ENCODE data around the gene MYBPC2. TPM values are rescaled to one million over a fixed set of nuclear protein-coding genes. Genes with fewer than 3 reads are reported as not detected.

MYBPC2 gene
- polyA plus RNA-seq, 1 of the 3 experiments (the other 2 are of a cell fraction), result not detected

- ChIA-PET CTCF (interaction anchor here (1.2 to 1.7 kb wide), 2 partner anchors 14 to 15 kb away, joined by 3 to 5 read pairs; no protein-coding TSS in a partner anchor), POLR2A (no interaction called here)
- H3K4me3 ChIP-seq (ENCODE audit: low read depth in 2 of 2, low read length in 1 of 2), result no peak overlapping the region
Measured at GRCh38 chr19:50428772-50429463, 3.8 kb upstream of the MYBPC2 start.

More at GRCh38 chr19:50428772-50429463, 3.8 kb upstream of the MYBPC2 start:
- peaks cover 19% of the 10 kb centered on the region for H3K27me3 ChIP-seq (ENCODE audit: insufficient read depth)
- TF ChIP-seq, protein P1, sequence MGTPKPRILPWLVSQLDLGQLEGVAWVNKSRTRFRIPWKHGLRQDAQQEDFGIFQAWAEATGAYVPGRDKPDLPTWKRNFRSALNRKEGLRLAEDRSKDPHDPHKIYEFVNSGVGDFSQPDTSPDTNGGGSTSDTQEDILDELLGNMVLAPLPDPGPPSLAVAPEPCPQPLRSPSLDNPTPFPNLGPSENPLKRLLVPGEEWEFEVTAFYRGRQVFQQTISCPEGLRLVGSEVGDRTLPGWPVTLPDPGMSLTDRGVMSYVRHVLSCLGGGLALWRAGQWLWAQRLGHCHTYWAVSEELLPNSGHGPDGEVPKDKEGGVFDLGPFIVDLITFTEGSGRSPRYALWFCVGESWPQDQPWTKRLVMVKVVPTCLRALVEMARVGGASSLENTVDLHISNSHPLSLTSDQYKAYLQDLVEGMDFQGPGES (IDR thresholded peaks at IDR 0.05; ENCODE audit: low read depth, low read length), result no peak
- TF ChIP-seq NFIC (IDR thresholded peaks at IDR 0.05; ENCODE audit: borderline replicate concordance) (no peak), FOSL2 (IDR thresholded peaks at IDR 0.05; ENCODE audit: borderline replicate concordance, low read depth) (no peak), ELF1 (IDR thresholded peaks at IDR 0.05) (no peak), GABPA (IDR thresholded peaks at IDR 0.05; ENCODE audit: low read depth) (no peak), EZH2phosphoT487 (IDR thresholded peaks at IDR 0.05; ENCODE audit: borderline replicate concordance, low read depth) (no peak), FOXJ3 (CRISPR knock-in tag; IDR thresholded peaks at IDR 0.05) (no peak), TEAD4 (IDR thresholded peaks at IDR 0.05; ENCODE audit: borderline replicate concordance, insufficient read depth) (no peak), TAF1 (IDR thresholded peaks at IDR 0.05; ENCODE audit: borderline replicate concordance, low read depth, low read length) (no peak), USF1 (IDR thresholded peaks at IDR 0.05; ENCODE audit: borderline replicate concordance, low read depth) (no peak), PBX3 (IDR thresholded peaks at IDR 0.05) (no peak), CTCF (IDR thresholded peaks at IDR 0.05) (no peak), CHD2 (IDR thresholded peaks at IDR 0.05; ENCODE audit: low read length, partially characterized antibody) (no peak), RXRA (IDR thresholded peaks at IDR 0.05; ENCODE audit: borderline replicate concordance, low read depth) (no peak), ZBTB33 (IDR thresholded peaks at IDR 0.05; ENCODE audit: borderline replicate concordance, low read depth) (no peak), RFX5 (IDR thresholded peaks at IDR 0.05; ENCODE audit: low read length) (no peak), EP300 (IDR thresholded peaks at IDR 0.05; ENCODE audit: borderline replicate concordance in 1 of 2, low read depth in 1 of 2, low read length in 1 of 2) (no peak), MXI1 (IDR thresholded peaks at IDR 0.05; ENCODE audit: low read depth, low read length) (no peak), YY1 (IDR thresholded peaks at IDR 0.05; ENCODE audit: low read depth) (no peak), SIN3A (IDR thresholded peaks at IDR 0.05; ENCODE audit: borderline replicate concordance, low read depth, low read length) (no peak)
- H3K36me3 ChIP-seq (replicated peaks in 1 of 2; ENCODE audit: control insufficient read depth in 1 of 2, insufficient read depth in 2 of 2, low read length in 1 of 2), result no peaks in the 10 kb centered on the region
- no peaks in the 10 kb centered on the region for H3K9me2 ChIP-seq
- 54% methylated on average over 7 of the region's 7 CpGs for WGBS (ENCODE audit: low lambda C conversion rate)
- no peaks in the 10 kb centered on the region for H4K20me1 ChIP-seq (ENCODE audit: insufficient read depth)
- H3K79me2 ChIP-seq (ENCODE audit: insufficient read depth), result no peaks in the 10 kb centered on the region
- H3K9ac ChIP-seq, result no peak overlapping the region
- no peaks in the 10 kb centered on the region for H3F3A ChIP-seq (replicated peaks; ENCODE audit: insufficient read depth)
- no peak overlapping the region for H2AFZ ChIP-seq (ENCODE audit: low read depth)
- no peak overlapping the region for H3K27ac ChIP-seq (ENCODE audit: low read depth in 2 of 2, low read length in 1 of 2)
- H3K4me1 ChIP-seq (ENCODE audit: control insufficient read depth in 1 of 2, insufficient read depth in 2 of 2, low read depth in 1 of 2, low read length in 1 of 2), result peaks cover 0 to 10% of the 10 kb centered on the region in 2 experiments; a peak in 1 of 4 replicates
- no peak overlapping the region for H3K4me2 ChIP-seq
- no peak for DNase-seq
- H3K9me3 ChIP-seq, result no peaks in the 10 kb centered on the region

Measured in SK-N-SH (cell line).